Measurements from ENCODE around the gene TTC23L.

The TTC23L gene

GRCh38 chr5:34913072-34913471 lies 74.1 kb downstream of the TTC23L start:
- Histone ChIP-seq H3K27me3 (ENCODE audit: low read depth, low read length) (no peaks in the 10 kb centered on the region), H3K9ac (ENCODE audit: low read length) (no peak overlapping the region), H3K36me3 (replicated peaks; ENCODE audit: low read depth, low read length) (peaks cover 25% of the 10 kb centered on the region), H3K4me1 (ENCODE audit: low read length) (peaks cover 16% of the 10 kb centered on the region), H3K4me3 (ENCODE audit: low read length) (no peak overlapping the region), H4K20me1 (ENCODE audit: insufficient read depth, low read length) (no peaks in the 10 kb centered on the region; the same call in 1 of the 2 replicates), H3K79me2 (ENCODE audit: low read length) (peaks cover 54% of the 10 kb centered on the region), H2AFZ (ENCODE audit: low read depth, low read length) (no peak overlapping the region), H3K27ac (ENCODE audit: low read length) (no peak overlapping the region), H3K4me2 (ENCODE audit: low read length) (no peak overlapping the region), H3K9me3 (ENCODE audit: insufficient read depth, low read length) (no peaks in the 10 kb centered on the region)
- TF ChIP-seq CTCF (IDR thresholded peaks at IDR 0.05; ENCODE audit: low read depth, low read length) (no peak), EZH2phosphoT487 (IDR thresholded peaks at IDR 0.05; ENCODE audit: low read depth) (no peak)

GRCh38 chr5:34914671-34915138 lies 75.7 kb downstream of the TTC23L start:
- H3K4me3 ChIP-seq (ENCODE audit: low read length) = peak overlapping the region; percentile 98
- peaks cover 16% of the 10 kb centered on the region for H3K4me1 ChIP-seq (ENCODE audit: low read length)
- peak overlapping the region; percentile 76 for H3K9ac ChIP-seq (ENCODE audit: low read length)
- no peak overlapping the region for H2AFZ ChIP-seq (ENCODE audit: low read depth, low read length)
- peaks cover 70% of the 10 kb centered on the region for H3K79me2 ChIP-seq (ENCODE audit: low read length)
- H3K4me2 ChIP-seq (ENCODE audit: low read length) = peak overlapping the region; percentile 89
- H3K36me3 ChIP-seq (replicated peaks; ENCODE audit: low read depth, low read length) = peaks cover 15% of the 10 kb centered on the region
- no peak for TF ChIP-seq EZH2phosphoT487 (IDR thresholded peaks at IDR 0.05; ENCODE audit: low read depth)
- TF ChIP-seq CTCF (IDR thresholded peaks at IDR 0.05; ENCODE audit: low read depth, low read length) = no peak
- H4K20me1 ChIP-seq (ENCODE audit: insufficient read depth, low read length) = no peaks in the 10 kb centered on the region; the same call in 1 of the 2 replicates
- H3K27ac ChIP-seq (ENCODE audit: low read length) = peak overlapping the region; percentile 75
- no peaks in the 10 kb centered on the region for H3K27me3 ChIP-seq (ENCODE audit: low read depth, low read length)
- H3K9me3 ChIP-seq (ENCODE audit: insufficient read depth, low read length) = no peaks in the 10 kb centered on the region

- TF ChIP-seq CTCF (IDR thresholded peaks at IDR 0.05; ENCODE audit: low read depth, low read length) (no peak), EZH2phosphoT487 (IDR thresholded peaks at IDR 0.05; ENCODE audit: low read depth) (no peak)
- Histone ChIP-seq H3K4me2 (ENCODE audit: low read length) (peak within 1 kb of the TSS; percentile 89), H3K27me3 (ENCODE audit: low read depth, low read length) (no peaks in the 10 kb centered on the region), H3K4me3 (ENCODE audit: low read length) (peak within 1 kb of the TSS; percentile 98), H3K27ac (ENCODE audit: low read length) (peak within 1 kb of the TSS; percentile 75), H3K79me2 (ENCODE audit: low read length) (peaks cover 76% of the 10 kb centered on the region), H3K36me3 (replicated peaks; ENCODE audit: low read depth, low read length) (peaks cover 20% of the 10 kb centered on the region), H4K20me1 (ENCODE audit: insufficient read depth, low read length) (no peaks in the 10 kb centered on the region; the same call in 1 of the 2 replicates), H2AFZ (ENCODE audit: low read depth, low read length) (peak within 1 kb of the TSS; percentile 78), H3K9ac (ENCODE audit: low read length) (peak within 1 kb of the TSS; percentile 95), H3K4me1 (ENCODE audit: low read length) (peaks cover 16% of the 10 kb centered on the region), H3K9me3 (ENCODE audit: insufficient read depth, low read length) (no peaks in the 10 kb centered on the region)
Measured at GRCh38 chr5:34915139-34915855, 76.3 kb downstream of the TTC23L start, which contains the start of the genes BRIX1 and RAD1. BRIX1 (plus strand) TSS chr5:34915711; CDS start chr5:34915739, 28 bp downstream. RAD1 (minus strand) TSS chr5:34915504; CDS start chr5:34914892, 612 bp downstream.

GRCh38 chr5:34915856-34916192 lies 76.9 kb downstream of the TTC23L start:
- peaks cover 21% of the 10 kb centered on the region for H3K36me3 ChIP-seq (replicated peaks; ENCODE audit: low read depth, low read length)
- peak overlapping the region; percentile 68 for H3K27ac ChIP-seq (ENCODE audit: low read length)
- peak overlapping the region; percentile 78 for H2AFZ ChIP-seq (ENCODE audit: low read depth, low read length)
- peak overlapping the region; percentile 78 for H3K4me2 ChIP-seq (ENCODE audit: low read length)
- H3K9ac ChIP-seq (ENCODE audit: low read length) = peak overlapping the region; percentile 95
- H3K9me3 ChIP-seq (ENCODE audit: insufficient read depth, low read length) = no peaks in the 10 kb centered on the region
- peak overlapping the region; percentile 98 for H3K4me3 ChIP-seq (ENCODE audit: low read length)
- H3K79me2 ChIP-seq (ENCODE audit: low read length) = peaks cover 82% of the 10 kb centered on the region
- H3K4me1 ChIP-seq (ENCODE audit: low read length) = peaks cover 16% of the 10 kb centered on the region
- H4K20me1 ChIP-seq (ENCODE audit: insufficient read depth, low read length) = no peaks in the 10 kb centered on the region; the same call in 1 of the 2 replicates
- TF ChIP-seq CTCF (IDR thresholded peaks at IDR 0.05; ENCODE audit: low read depth, low read length) (no peak), EZH2phosphoT487 (IDR thresholded peaks at IDR 0.05; ENCODE audit: low read depth) (no peak)
- no peaks in the 10 kb centered on the region for H3K27me3 ChIP-seq (ENCODE audit: low read depth, low read length)
